ENCODE data around the gene IKBIP.

- no peak for TF ChIP-seq POLR2A (IDR thresholded peaks at IDR 0.05; ENCODE audit: low read depth, low read length)
- no peak for TF ChIP-seq TAF1 (IDR thresholded peaks at IDR 0.05; ENCODE audit: borderline replicate concordance, low read depth, low read length)
- no peak for TF ChIP-seq POLR2AphosphoS5 (IDR thresholded peaks at IDR 0.05; ENCODE audit: low read depth, low read length)
Observed at GRCh38 chr12:98578821-98579220, 65.8 kb downstream of the IKBIP start.
